AG09309 (cell line): Measurements from ENCODE around the gene ZNF708.
"Not testable (repeated sequence)": the region's sequence is repeated elsewhere in the genome, so short reads cannot be mapped to it uniquely, and the experiment has no call there.

ENCODE experiments used
- DNase-seq: peaks from one replicate; pipeline ENCODE4 v3.0.0-alpha.2; 2010; ENCODE audit warnings: low read depth
- H3K4me3 ChIP-seq: 2 replicates; pipeline ENCODE4 v1.5.1; 2011; ENCODE audit warnings: mild to moderate bottlenecking, low read depth, low read length, moderate library complexity; ENCODE audit not compliant: control insufficient read depth
- TF ChIP-seq, protein P1 (sequence below): IDR thresholded peaks from 2 replicates; pipeline ENCODE4 v1.5.1; 2011; ENCODE audit warnings: mild to moderate bottlenecking, low read depth, low read length, inconsistent platforms; ENCODE audit not compliant: insufficient read depth, control insufficient read depth; ENCODE audit errors: missing control alignments

ZNF708 gene

DNA sequence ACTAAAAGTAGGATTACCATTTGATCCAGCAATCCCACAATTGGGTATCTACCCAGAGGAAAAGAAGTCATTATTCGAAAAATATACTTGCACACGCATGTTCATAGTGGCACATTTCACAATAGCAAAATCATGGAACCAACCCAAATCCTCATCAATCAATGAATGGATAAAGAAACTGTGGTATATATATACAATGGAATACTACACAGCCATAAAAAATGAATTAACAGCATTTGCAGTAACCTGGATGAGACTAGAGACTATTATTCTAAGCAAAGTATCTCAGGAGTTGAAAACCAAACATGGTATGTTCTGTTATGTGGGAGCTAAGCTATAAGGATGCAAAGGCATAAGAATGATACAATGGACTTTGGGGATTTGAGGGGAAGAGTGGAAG, 3.0 kb downstream of the ZNF708 start:
- H3K4me3 ChIP-seq: no peak overlapping the region
- TF ChIP-seq, protein P1, sequence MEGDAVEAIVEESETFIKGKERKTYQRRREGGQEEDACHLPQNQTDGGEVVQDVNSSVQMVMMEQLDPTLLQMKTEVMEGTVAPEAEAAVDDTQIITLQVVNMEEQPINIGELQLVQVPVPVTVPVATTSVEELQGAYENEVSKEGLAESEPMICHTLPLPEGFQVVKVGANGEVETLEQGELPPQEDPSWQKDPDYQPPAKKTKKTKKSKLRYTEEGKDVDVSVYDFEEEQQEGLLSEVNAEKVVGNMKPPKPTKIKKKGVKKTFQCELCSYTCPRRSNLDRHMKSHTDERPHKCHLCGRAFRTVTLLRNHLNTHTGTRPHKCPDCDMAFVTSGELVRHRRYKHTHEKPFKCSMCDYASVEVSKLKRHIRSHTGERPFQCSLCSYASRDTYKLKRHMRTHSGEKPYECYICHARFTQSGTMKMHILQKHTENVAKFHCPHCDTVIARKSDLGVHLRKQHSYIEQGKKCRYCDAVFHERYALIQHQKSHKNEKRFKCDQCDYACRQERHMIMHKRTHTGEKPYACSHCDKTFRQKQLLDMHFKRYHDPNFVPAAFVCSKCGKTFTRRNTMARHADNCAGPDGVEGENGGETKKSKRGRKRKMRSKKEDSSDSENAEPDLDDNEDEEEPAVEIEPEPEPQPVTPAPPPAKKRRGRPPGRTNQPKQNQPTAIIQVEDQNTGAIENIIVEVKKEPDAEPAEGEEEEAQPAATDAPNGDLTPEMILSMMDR: no peak
- no peak for DNase-seq

DNA sequence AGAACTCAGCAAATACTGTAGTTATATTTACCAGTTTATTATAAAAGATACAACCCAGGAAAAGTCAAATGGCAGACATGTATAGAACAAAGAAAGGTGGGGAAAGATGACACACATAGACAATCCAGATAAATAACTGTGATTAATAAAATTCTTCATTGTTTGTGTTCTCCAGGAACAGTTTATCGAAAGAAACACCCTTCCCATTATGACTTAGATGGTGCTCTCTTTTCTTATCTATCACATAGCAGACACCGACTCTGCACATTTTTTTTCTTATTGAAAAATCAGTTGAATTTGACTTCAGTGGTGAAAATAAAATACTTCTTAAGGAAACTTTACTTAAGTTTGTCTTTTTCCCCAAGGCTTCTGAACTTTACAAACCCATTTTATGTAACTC, 6.2 kb downstream of the ZNF708 start:
- H3K4me3 ChIP-seq: no peak overlapping the region
- DNase-seq: no peak
- TF ChIP-seq, protein P1: no peak

DNA sequence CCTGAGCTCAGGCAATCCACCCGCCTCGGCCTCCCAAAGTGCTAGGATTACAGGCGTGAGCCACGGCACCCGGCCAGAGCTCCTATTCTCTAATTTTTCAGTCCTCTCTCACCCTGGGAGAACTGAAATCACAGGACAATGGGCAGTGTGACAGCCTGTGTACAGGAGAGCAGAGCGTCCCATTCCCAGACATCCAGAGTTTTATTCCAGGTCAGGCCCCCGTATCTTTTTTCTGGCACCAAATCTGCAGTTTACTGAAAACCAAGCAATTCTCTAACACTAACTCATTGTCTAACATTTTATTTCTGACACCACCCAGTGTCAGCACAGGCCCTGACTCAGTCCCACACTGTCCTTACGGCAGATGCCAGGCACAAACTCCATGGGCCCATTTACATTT, 6.7 kb downstream of the ZNF708 start:
- no peak for DNase-seq
- TF ChIP-seq, protein P1: no peak
- H3K4me3 ChIP-seq: no peak overlapping the region

DNA sequence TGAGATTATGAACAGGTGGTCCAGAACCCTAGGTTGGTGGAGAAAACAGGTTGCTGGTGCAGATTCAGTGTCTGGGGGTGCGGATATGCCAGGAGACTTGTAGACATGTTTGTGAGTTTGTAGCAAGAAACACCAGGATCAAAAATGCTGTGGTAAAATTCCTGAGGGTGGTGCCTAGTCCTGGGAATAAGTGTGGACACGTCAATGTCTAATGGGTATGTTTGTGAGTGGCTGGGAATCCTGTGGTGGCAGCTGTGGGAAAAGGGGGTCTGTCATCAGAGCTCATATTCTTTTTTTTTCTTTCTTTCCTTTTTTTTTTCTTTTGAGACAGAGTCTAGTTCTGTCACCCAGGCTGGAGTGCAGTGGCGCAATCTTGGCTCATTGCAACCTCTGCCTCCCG, 7.2 kb downstream of the ZNF708 start:
- DNase-seq: no peak
- TF ChIP-seq, protein P1: no peak
- H3K4me3 ChIP-seq: no peak overlapping the region

DNA sequence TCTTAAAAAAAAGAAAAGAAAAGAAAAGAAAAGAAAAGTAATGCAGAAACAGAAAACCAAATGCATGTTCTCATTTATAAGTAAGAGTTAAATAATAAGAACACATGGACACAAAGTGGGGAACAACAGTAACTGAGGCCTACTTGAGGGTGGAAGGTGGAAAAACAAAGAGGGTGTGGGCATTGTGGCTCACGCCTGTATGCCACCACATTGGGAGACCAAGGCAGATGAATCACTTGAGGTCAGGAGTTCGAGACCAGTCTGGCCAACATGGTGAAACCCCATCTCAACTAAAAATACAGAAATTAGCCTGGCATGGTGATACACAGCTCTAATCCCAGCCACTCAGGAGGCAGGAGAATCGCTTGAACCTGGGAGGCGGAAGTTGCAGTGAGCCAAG, 8.1 kb downstream of the ZNF708 start:
- no peak for DNase-seq
- TF ChIP-seq, protein P1: no peak
- H3K4me3 ChIP-seq: no peak overlapping the region

DNA sequence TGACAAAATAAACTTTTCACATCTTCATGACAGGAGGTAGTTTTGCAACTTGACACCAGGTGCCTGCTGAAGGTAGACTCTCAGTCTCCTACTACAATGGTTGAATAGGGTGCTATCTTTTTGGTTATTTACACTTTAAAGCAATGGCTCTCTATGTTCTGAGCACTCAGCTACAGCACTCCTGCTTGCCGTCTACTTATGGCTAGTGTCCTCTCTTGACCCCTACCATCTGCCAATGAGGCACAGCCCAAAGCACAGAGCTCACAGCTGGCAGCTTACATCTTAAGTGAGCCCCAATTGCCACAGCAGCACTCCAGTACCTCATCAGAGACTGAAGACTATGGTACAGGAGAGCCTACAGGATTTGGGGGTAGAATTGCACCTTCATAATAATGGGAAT, 11.4 kb downstream of the ZNF708 start:
- DNase-seq: no peak
- no peak overlapping the region for H3K4me3 ChIP-seq
- TF ChIP-seq, protein P1: no peak

DNA sequence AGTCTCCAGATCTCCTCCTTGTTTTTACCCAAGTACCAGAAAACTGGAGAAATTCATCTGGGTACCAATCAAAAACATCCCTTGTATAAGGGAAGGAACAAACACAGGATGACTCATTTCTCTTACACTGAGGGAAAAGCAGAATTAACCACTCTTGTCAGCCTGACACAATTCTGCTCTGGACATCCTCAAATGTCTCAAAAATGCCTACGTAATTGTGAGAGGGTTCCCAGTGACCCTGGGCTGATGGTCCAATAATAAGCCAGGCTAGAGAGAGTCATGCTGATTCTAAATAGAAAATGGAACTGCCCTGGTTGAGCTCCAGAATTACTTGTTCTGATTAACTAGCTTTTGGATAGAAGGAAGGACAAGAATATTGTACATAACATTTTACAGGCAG, 14.5 kb downstream of the ZNF708 start:
- TF ChIP-seq, protein P1: no peak
- no peak for DNase-seq
- no peak overlapping the region for H3K4me3 ChIP-seq

DNA sequence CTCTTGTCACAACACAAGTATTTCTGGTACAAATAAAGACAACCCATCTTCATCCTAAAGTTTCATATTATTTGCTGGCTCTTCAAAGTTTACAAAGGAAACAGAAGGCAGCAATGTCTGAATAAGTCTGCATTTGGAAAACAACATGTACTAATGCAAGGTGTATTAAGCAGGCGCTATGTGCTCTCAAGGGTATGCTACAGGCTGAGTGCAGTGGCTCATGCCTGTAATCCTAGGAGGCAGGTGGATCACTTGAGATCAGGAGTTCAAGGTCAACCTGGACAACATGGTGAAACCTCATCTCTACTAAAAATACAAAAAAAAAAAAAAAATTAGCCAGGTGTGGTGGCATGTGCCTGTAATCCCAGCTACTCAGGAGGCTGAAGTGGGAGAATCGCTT, 16.4 kb downstream of the ZNF708 start:
- not testable (repeated sequence) for H3K4me3 ChIP-seq, DNase-seq
